ENCODE measurements around the gene ELOVL5. TPM values are rescaled to one million over a fixed set of nuclear protein-coding genes. Genes with fewer than 3 reads are reported as not detected.

Gene ELOVL5
- total and polyA plus RNA-seq, 2 donors (not counting 1 experiment from before 2014, with no cell fraction given), result 128 to 144 TPM

GRCh38 chr6:53377793-53378192, 29.0 kb upstream of the ELOVL5 start:
- no peak overlapping the region for H3K4me3 ChIP-seq (ENCODE audit: control extremely low read depth in 1 of 5, extremely low read depth in 1 of 5, insufficient read depth in 1 of 5, low read depth in 2 of 5, low read length in 4 of 5)
- Mint-ChIP-seq H3K27me3 (no peaks in the 10 kb centered on the region), H3K27ac (no peak overlapping the region), H3K9me3 (ENCODE audit: insufficient read depth) (no peaks in the 10 kb centered on the region), H3K4me1 (no peaks in the 10 kb centered on the region), H3K4me3 (no peak overlapping the region)
- ATAC-seq (ENCODE audit: low read depth) (no peak), DNase-seq (no peak)
- WGBS (ENCODE audit: insufficient coverage), result no CpG with 5 or more reads among the region's 3 CpGs
- no peak overlapping the region for H3K27ac ChIP-seq (ENCODE audit: low read length in 2 of 2)
- no peak for TF ChIP-seq EZH2 (IDR thresholded peaks at IDR 0.05; ENCODE audit: borderline replicate concordance, insufficient read depth, low read depth, low read length, poor library complexity, severe bottlenecking)
- TF ChIP-seq, protein P1, sequence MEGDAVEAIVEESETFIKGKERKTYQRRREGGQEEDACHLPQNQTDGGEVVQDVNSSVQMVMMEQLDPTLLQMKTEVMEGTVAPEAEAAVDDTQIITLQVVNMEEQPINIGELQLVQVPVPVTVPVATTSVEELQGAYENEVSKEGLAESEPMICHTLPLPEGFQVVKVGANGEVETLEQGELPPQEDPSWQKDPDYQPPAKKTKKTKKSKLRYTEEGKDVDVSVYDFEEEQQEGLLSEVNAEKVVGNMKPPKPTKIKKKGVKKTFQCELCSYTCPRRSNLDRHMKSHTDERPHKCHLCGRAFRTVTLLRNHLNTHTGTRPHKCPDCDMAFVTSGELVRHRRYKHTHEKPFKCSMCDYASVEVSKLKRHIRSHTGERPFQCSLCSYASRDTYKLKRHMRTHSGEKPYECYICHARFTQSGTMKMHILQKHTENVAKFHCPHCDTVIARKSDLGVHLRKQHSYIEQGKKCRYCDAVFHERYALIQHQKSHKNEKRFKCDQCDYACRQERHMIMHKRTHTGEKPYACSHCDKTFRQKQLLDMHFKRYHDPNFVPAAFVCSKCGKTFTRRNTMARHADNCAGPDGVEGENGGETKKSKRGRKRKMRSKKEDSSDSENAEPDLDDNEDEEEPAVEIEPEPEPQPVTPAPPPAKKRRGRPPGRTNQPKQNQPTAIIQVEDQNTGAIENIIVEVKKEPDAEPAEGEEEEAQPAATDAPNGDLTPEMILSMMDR (IDR thresholded peaks at IDR 0.05), result no peak
- H3K4me1 ChIP-seq (ENCODE audit: control insufficient read depth in 2 of 2, insufficient read depth in 2 of 2, low read length in 2 of 2), result no peaks in the 10 kb centered on the region
- ChIA-PET POLR2A (no interaction called here), CTCF (no interaction called here)
- no peaks in the 10 kb centered on the region for H4K20me1 ChIP-seq (ENCODE audit: control insufficient read depth, insufficient read depth, low read length, poor library complexity, severe bottlenecking)
- H3K9ac ChIP-seq (ENCODE audit: low read length), result no peak overlapping the region
- no peaks in the 10 kb centered on the region for H3K36me3 ChIP-seq (replicated peaks in 1 of 2; ENCODE audit: control extremely low read depth in 1 of 2, control insufficient read depth in 1 of 2, extremely low read depth in 1 of 2, insufficient read depth in 2 of 2, low read length in 1 of 2)
- peaks cover 0 to under 1% (median 0%) of the 10 kb centered on the region in 3 donors for H3K9me3 ChIP-seq (ENCODE audit: control extremely low read depth in 1 of 3, control insufficient read depth in 2 of 3, insufficient read depth in 1 of 3, low read length in 2 of 3)
- no peaks in the 10 kb centered on the region for H3K79me2 ChIP-seq (ENCODE audit: control insufficient read depth, insufficient read depth, low read length)
- intact Hi-C loops (cut with micrococcal nuclease), result no loop called here
- H2AFZ ChIP-seq (ENCODE audit: insufficient read depth, low read depth, low read length, poor library complexity, severe bottlenecking), result no peak overlapping the region
- H3K27me3 ChIP-seq (replicated peaks in 1 of 4; ENCODE audit: control extremely low read depth in 1 of 4, control insufficient read depth in 3 of 4, insufficient read depth in 4 of 4, low read length in 3 of 4), result peaks cover 0 to 3% (median 1%) of the 10 kb centered on the region in 4 experiments
- no peak overlapping the region for H3K4me2 ChIP-seq (replicated peaks; ENCODE audit: low read depth, low read length, poor library complexity, severe bottlenecking)

DNA sequence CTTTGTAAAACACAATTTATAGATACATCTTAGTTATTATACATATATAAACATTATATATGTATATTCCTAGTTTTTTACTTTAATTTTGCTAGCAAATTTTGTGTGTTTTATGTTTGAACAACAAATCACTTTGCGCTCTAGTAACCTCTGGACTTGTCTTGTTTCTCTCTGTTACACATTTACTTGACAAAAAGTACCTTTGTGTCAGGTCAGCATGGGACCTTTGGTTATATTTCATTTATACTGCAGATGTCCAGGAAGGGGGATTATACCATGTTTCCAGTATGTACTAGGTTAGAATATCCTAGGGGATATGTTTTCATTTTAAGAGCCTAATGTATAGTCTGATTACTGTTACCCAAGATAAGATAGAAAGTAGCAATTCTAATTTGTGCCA, 28.5 kb upstream of the ELOVL5 start:
- Histone ChIP-seq H3K4me1 (ENCODE audit: control insufficient read depth in 2 of 2, insufficient read depth in 2 of 2, low read length in 2 of 2) (no peaks in the 10 kb centered on the region), H3K79me2 (ENCODE audit: control insufficient read depth, insufficient read depth, low read length) (no peaks in the 10 kb centered on the region), H3K4me3 (ENCODE audit: control extremely low read depth in 1 of 5, extremely low read depth in 1 of 5, insufficient read depth in 1 of 5, low read depth in 2 of 5, low read length in 4 of 5) (no peak overlapping the region), H3K36me3 (replicated peaks in 1 of 2; ENCODE audit: control extremely low read depth in 1 of 2, control insufficient read depth in 1 of 2, extremely low read depth in 1 of 2, insufficient read depth in 2 of 2, low read length in 1 of 2) (no peaks in the 10 kb centered on the region), H3K27ac (ENCODE audit: low read length in 2 of 2) (no peak overlapping the region), H3K9ac (ENCODE audit: low read length) (no peak overlapping the region), H2AFZ (ENCODE audit: insufficient read depth, low read depth, low read length, poor library complexity, severe bottlenecking) (no peak overlapping the region), H3K4me2 (replicated peaks; ENCODE audit: low read depth, low read length, poor library complexity, severe bottlenecking) (no peak overlapping the region), H3K9me3 (ENCODE audit: control extremely low read depth in 1 of 3, control insufficient read depth in 2 of 3, insufficient read depth in 1 of 3, low read length in 2 of 3) (no peaks in the 10 kb centered on the region), H4K20me1 (ENCODE audit: control insufficient read depth, insufficient read depth, low read length, poor library complexity, severe bottlenecking) (no peaks in the 10 kb centered on the region), H3K27me3 (replicated peaks in 1 of 4; ENCODE audit: control extremely low read depth in 1 of 4, control insufficient read depth in 3 of 4, insufficient read depth in 4 of 4, low read length in 3 of 4) (peaks cover 0 to 3% (median 1%) of the 10 kb centered on the region in 4 experiments)
- DNase-seq (no peak), ATAC-seq (ENCODE audit: low read depth) (no peak)
- H3K9me3 Mint-ChIP-seq (ENCODE audit: insufficient read depth), result no peaks in the 10 kb centered on the region
- TF ChIP-seq, protein P1 (IDR thresholded peaks at IDR 0.05), result no peak
- no peak for TF ChIP-seq EZH2 (IDR thresholded peaks at IDR 0.05; ENCODE audit: borderline replicate concordance, insufficient read depth, low read depth, low read length, poor library complexity, severe bottlenecking)
- intact Hi-C loops (cut with micrococcal nuclease), result no loop called here
- H3K4me1 Mint-ChIP-seq, result no peaks in the 10 kb centered on the region
- ChIA-PET CTCF (no interaction called here), POLR2A (no interaction called here)
- no peak overlapping the region for H3K27ac Mint-ChIP-seq
- WGBS (ENCODE audit: insufficient coverage), result no CpG with 5 or more reads among the region's 1 CpG
- no peaks in the 10 kb centered on the region for H3K27me3 Mint-ChIP-seq
- H3K4me3 Mint-ChIP-seq, result no peak overlapping the region
